HepG2 (cell line): ENCODE results near the gene NEK7.

Source experiments
- NFKB2 ChIP-seq: sonication (generic); formaldehyde crosslinking; IDR thresholded peaks from 2 replicates; pipeline ENCODE4 v1.4.0; 2020; ENCODE audit warnings: missing genetic modification reagents, borderline replicate concordance
- NR2C2 ChIP-seq: sonication (generic); formaldehyde crosslinking; IDR thresholded peaks from 2 replicates; pipeline ENCODE4 v1.4.0; 2020; ENCODE audit warnings: missing genetic modification reagents, mild to moderate bottlenecking, moderate library complexity, borderline replicate concordance

DNA sequence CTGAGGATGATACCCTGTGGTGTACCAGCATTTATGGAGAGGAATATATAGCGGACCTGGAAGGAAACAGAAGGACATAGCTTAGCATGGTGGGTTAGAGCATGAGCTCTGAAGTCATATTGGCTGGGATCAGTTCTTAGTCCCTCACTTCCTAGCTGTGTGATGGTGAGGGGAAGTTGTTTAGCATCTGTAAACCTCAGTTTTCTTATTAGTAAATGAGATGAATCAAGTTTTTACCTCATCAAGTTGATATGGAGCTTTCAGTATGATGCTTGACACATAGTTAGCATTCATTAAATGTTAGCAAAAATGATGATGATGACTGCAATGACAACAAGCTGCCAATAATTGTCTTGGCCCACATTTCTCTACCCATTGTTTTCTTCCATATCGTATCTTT lies 84.8 kb downstream of the NEK7 start:
- TF ChIP-seq NR2C2 (CRISPR knock-in tag) (no peak), NFKB2 (no peak)
